Loucy (cell line): Measurements from ENCODE around the gene DAPK1.

Experiments
- H2AFZ ChIP-seq: fragments of 200-600 bp; sonication (generic); 2 replicates; pipeline ENCODE4 v1.6.0; 2016; ENCODE audit warnings: antibody characterized with exemption, mild to moderate bottlenecking, low read length, moderate library complexity
- H3F3A ChIP-seq: fragments of 200-600 bp; 2 replicates; pipeline ENCODE4 v1.6.0; 2016; ENCODE audit warnings: antibody characterized with exemption, low read depth, mild to moderate bottlenecking
- H3K27me3 ChIP-seq: fragments of 200-600 bp; sonication (generic); 2 replicates; pipeline ENCODE4 v1.6.1; 2014; ENCODE audit warnings: low read length, mild to moderate bottlenecking; ENCODE audit not compliant: insufficient read depth, poor library complexity, severe bottlenecking
- H3K36me3 ChIP-seq: fragments of 200-600 bp; sonication (generic); 2 replicates; pipeline ENCODE4 v1.6.1; 2016; ENCODE audit warnings: low read length; ENCODE audit not compliant: insufficient read depth
- H3K4me1 ChIP-seq: fragments of 200-600 bp; sonication (generic); 2 replicates; pipeline ENCODE4 v1.5.1; 2014; ENCODE audit warnings: low read length, mild to moderate bottlenecking; ENCODE audit not compliant: insufficient read depth, poor library complexity, severe bottlenecking
- H3K4me2 ChIP-seq: fragments of 200-600 bp; sonication (generic); 2 replicates; pipeline ENCODE4 v1.6.0; 2014; ENCODE audit warnings: antibody characterized with exemption, low read length, low read depth, mild to moderate bottlenecking; ENCODE audit not compliant: poor library complexity, severe bottlenecking
- H3K4me3 ChIP-seq: fragments of 200-600 bp; sonication (generic); 2 replicates; pipeline ENCODE4 v1.5.1; 2014; ENCODE audit warnings: low read length, mild to moderate bottlenecking, mixed read lengths; ENCODE audit not compliant: poor library complexity, severe bottlenecking
- H3K79me2 ChIP-seq: fragments of 200-600 bp; sonication (generic); 2 replicates; pipeline ENCODE4 v1.6.1; 2014; ENCODE audit warnings: low read length; ENCODE audit not compliant: insufficient read depth
- H3K9ac ChIP-seq: fragments of 200-600 bp; sonication (generic); 2 replicates; pipeline ENCODE4 v1.6.0; 2014; ENCODE audit warnings: mild to moderate bottlenecking, low read depth, low read length, moderate library complexity; ENCODE audit not compliant: poor library complexity, severe bottlenecking
- H3K9me2 ChIP-seq: fragments of 200-600 bp; sonication (generic); replicated peaks from 2 replicates; pipeline ENCODE4 v1.6.1; 2016; ENCODE audit warnings: low read depth, low read length, mixed read lengths
- H3K9me3 ChIP-seq: fragments of 200-600 bp; sonication (generic); 2 replicates; pipeline ENCODE4 v1.6.1; 2014; ENCODE audit warnings: mild to moderate bottlenecking, antibody characterized with exemption, low read length, low read depth; ENCODE audit not compliant: insufficient read depth
- H4K20me1 ChIP-seq: fragments of 200-600 bp; sonication (generic); 2 replicates; pipeline ENCODE4 v1.6.0; 2014; ENCODE audit warnings: antibody characterized with exemption, low read length, mild to moderate bottlenecking; ENCODE audit not compliant: insufficient read depth, poor library complexity, severe bottlenecking
- EZH2phosphoT487 ChIP-seq: fragments of 200-600 bp; IDR thresholded peaks from 2 replicates; pipeline ENCODE4 v1.6.1; 2018; ENCODE audit warnings: antibody characterized with exemption, mild to moderate bottlenecking, moderate library complexity, borderline replicate concordance
- TF ChIP-seq, protein P1 (sequence below): fragments of 200-600 bp; sonication (generic); conservative IDR thresholded peaks from 2 replicates; pipeline ENCODE4 v1.5.1; 2014; ENCODE audit warnings: mild to moderate bottlenecking, antibody characterized with exemption, low read length

Gene DAPK1

DNA sequence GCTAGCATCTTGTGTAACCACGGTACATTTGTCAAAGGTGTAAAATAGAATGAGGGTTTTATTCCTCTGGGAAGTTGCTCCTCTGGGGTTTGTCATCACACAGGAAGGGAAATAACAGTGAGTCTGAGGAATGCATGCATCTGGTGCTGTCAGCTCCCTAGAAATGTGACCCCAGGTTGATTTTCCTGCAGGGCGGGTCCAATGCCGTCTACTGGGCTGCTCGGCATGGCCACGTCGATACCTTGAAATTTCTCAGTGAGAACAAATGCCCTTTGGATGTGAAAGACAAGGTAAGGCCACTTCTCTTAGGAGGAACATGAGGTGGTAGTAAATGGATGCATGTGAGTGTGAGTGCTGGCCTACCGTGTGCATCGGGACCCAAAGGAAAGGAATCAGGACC, 149.4 kb downstream of the DAPK1 start:
- Histone ChIP-seq H3K27me3 (no peaks in the 10 kb centered on the region), H3K79me2 (no peaks in the 10 kb centered on the region), H3K4me2 (no peak overlapping the region), H3K9me2 (no peaks in the 10 kb centered on the region), H3K4me1 (no peaks in the 10 kb centered on the region), H4K20me1 (no peaks in the 10 kb centered on the region), H3K9ac (no peak overlapping the region), H3K36me3 (peaks cover 14% of the 10 kb centered on the region; the same call in 1 of the 2 replicates), H3F3A (no peaks in the 10 kb centered on the region), H3K9me3 (no peaks in the 10 kb centered on the region), H2AFZ (no peak overlapping the region), H3K4me3 (no peak overlapping the region)
- no peak for TF ChIP-seq EZH2phosphoT487
- TF ChIP-seq, protein P1, sequence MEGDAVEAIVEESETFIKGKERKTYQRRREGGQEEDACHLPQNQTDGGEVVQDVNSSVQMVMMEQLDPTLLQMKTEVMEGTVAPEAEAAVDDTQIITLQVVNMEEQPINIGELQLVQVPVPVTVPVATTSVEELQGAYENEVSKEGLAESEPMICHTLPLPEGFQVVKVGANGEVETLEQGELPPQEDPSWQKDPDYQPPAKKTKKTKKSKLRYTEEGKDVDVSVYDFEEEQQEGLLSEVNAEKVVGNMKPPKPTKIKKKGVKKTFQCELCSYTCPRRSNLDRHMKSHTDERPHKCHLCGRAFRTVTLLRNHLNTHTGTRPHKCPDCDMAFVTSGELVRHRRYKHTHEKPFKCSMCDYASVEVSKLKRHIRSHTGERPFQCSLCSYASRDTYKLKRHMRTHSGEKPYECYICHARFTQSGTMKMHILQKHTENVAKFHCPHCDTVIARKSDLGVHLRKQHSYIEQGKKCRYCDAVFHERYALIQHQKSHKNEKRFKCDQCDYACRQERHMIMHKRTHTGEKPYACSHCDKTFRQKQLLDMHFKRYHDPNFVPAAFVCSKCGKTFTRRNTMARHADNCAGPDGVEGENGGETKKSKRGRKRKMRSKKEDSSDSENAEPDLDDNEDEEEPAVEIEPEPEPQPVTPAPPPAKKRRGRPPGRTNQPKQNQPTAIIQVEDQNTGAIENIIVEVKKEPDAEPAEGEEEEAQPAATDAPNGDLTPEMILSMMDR, result no peak

DNA sequence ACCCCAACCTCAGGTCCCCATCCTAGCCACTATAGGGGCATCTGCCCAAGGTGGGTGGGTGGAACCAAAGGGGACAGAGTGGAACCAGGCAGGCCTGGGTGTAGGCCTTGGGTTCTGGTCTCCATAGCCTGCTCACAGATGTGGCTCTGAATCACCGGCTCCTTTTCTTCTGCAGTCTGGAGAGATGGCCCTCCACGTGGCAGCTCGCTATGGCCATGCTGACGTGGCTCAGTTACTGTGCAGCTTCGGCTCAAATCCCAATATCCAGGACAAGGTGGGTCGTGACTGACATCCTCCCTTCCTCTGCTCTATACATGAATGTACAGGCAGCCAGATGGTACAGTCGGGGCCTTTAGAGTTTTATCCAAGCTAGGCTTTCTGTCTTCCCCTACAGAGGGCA, 150.9 kb downstream of the DAPK1 start:
- H3K9ac ChIP-seq, result no peak overlapping the region

DNA sequence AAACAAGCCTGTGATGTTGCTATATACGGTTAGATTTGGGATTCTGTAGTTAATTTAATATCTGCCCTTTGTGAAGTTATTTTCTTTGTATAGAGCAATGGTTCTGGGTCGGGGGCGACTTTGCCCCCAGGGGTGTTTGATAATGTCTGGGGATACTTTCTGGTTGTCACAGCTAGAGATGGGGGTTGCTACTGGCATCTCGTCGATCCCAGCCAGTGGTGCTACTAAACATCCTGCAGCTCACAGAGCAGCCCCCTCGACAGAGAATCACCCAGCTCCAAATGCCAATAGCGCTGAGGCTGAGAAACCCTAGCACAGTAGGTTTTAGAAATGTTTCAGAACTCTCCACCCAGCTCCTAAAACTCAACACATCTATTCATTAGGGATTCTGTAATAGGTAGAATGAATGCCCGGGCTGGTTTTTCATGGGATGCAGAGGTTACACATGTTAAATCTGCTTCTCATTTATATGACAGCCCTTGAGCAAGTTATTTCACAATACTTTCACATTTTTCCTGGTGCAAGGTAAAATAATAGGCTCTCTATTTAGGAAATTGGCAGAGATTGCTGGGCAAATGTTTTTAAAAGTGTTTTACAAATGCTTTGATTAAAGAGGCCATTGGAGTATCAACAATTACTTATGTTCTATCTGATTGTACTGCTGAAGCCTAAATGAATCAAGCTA, 153.1 kb downstream of the DAPK1 start:
- Histone ChIP-seq H3K4me3 (no peak overlapping the region), H3K9ac (no peak overlapping the region), H3K79me2 (no peaks in the 10 kb centered on the region), H3F3A (no peaks in the 10 kb centered on the region), H4K20me1 (no peaks in the 10 kb centered on the region), H3K27me3 (no peaks in the 10 kb centered on the region), H3K4me1 (no peaks in the 10 kb centered on the region), H3K4me2 (no peak overlapping the region), H3K9me3 (no peaks in the 10 kb centered on the region), H3K36me3 (peaks cover 9% of the 10 kb centered on the region; the same call in 1 of the 2 replicates), H2AFZ (no peak overlapping the region), H3K9me2 (no peaks in the 10 kb centered on the region)
- TF ChIP-seq, protein P1, result no peak
- TF ChIP-seq EZH2phosphoT487, result no peak

More for the DNA sequence above, 150.9 kb downstream of the DAPK1 start:
- H3F3A ChIP-seq, result no peaks in the 10 kb centered on the region
- H3K9me2 ChIP-seq, result no peaks in the 10 kb centered on the region
- H3K27me3 ChIP-seq, result no peaks in the 10 kb centered on the region
- H2AFZ ChIP-seq, result no peak overlapping the region
- no peaks in the 10 kb centered on the region for H3K79me2 ChIP-seq
- peaks cover 14% of the 10 kb centered on the region; the same call in 1 of the 2 replicates for H3K36me3 ChIP-seq
- no peaks in the 10 kb centered on the region for H3K4me1 ChIP-seq
- H4K20me1 ChIP-seq, result no peaks in the 10 kb centered on the region
- no peak for TF ChIP-seq EZH2phosphoT487
- TF ChIP-seq, protein P1, result no peak
- H3K4me3 ChIP-seq, result no peak overlapping the region
- no peak overlapping the region for H3K4me2 ChIP-seq
- no peaks in the 10 kb centered on the region for H3K9me3 ChIP-seq
